Nephron (organoid): ENCODE results near the gene ZNF507.

Experiments used
- H3K27ac Mint-ChIP-seq, 3 experiments: 2 replicates each; pipeline ENCODE4 v1.8.0; 2020; ENCODE audit warnings: mixed read lengths in 3 of 3, mild to moderate bottlenecking in 2 of 3, moderate library complexity in 1 of 3
- H3K27me3 Mint-ChIP-seq: 2 replicates; pipeline ENCODE4 v1.8.0; 2021; ENCODE audit warnings: low read depth, mild to moderate bottlenecking, moderate library complexity, mixed read lengths
- H3K36me3 Mint-ChIP-seq: 2 replicates; pipeline ENCODE4 v1.8.0; 2020; ENCODE audit warnings: low read depth, mixed read lengths
- H3K4me1 Mint-ChIP-seq: 2 replicates; pipeline ENCODE4 v1.8.0; 2020; ENCODE audit warnings: mixed read lengths
- H3K4me3 Mint-ChIP-seq, 3 experiments: 2 replicates each; pipeline ENCODE4 v1.8.0; 2020; ENCODE audit warnings: mild to moderate bottlenecking in 3 of 3, mixed read lengths in 3 of 3, moderate library complexity in 2 of 3
- H3K9me3 Mint-ChIP-seq: 2 replicates; pipeline ENCODE4 v1.8.0; 2020; ENCODE audit warnings: mixed read lengths
- TF ChIP-seq, protein P1 (sequence below), 3 experiments: fragments of 200-600 bp; sonication (generic); IDR thresholded peaks; one replicate each; pipeline ENCODE4 v1.5.0; 2021; ENCODE audit warnings: antibody characterized with exemption in 3 of 3; ENCODE audit not compliant: unreplicated experiment in 3 of 3

The ZNF507 gene

DNA sequence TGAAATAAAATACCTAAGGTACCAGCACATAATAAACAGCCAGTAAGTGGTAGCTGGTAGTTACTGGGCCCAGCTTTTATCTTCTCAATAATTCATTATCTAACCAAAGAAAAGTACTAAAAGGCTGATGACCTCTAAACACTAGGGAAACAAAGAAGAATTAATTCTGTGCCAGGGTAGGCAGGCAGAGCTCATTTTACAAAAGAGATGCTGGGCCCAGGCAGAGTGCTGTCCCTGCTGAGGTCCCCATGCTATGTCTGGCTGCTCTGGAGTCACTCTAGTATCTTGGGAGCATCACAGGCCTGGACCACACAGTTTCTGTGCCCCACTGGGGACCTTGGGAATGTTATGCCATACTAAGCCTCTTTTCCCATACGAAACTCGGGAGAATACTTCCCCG lies 18.2 kb downstream of the ZNF507 start:
- Mint-ChIP-seq H3K4me1 (no peaks in the 10 kb centered on the region), H3K4me3 (no peak overlapping the region)

GRCh38 chr19:32364040-32364439 lies 18.6 kb downstream of the ZNF507 start:
- TF ChIP-seq, protein P1, sequence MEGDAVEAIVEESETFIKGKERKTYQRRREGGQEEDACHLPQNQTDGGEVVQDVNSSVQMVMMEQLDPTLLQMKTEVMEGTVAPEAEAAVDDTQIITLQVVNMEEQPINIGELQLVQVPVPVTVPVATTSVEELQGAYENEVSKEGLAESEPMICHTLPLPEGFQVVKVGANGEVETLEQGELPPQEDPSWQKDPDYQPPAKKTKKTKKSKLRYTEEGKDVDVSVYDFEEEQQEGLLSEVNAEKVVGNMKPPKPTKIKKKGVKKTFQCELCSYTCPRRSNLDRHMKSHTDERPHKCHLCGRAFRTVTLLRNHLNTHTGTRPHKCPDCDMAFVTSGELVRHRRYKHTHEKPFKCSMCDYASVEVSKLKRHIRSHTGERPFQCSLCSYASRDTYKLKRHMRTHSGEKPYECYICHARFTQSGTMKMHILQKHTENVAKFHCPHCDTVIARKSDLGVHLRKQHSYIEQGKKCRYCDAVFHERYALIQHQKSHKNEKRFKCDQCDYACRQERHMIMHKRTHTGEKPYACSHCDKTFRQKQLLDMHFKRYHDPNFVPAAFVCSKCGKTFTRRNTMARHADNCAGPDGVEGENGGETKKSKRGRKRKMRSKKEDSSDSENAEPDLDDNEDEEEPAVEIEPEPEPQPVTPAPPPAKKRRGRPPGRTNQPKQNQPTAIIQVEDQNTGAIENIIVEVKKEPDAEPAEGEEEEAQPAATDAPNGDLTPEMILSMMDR (IDR thresholded peaks at IDR 0.05; ENCODE audit: unreplicated experiment in 3 of 3): no peak
- Mint-ChIP-seq H3K4me1 (no peaks in the 10 kb centered on the region), H3K9me3 (no peaks in the 10 kb centered on the region), H3K27ac (no peak overlapping the region), H3K27me3 (no peaks in the 10 kb centered on the region), H3K36me3 (peaks cover 79% of the 10 kb centered on the region), H3K4me3 (no peak overlapping the region)

More for the DNA sequence above, 18.2 kb downstream of the ZNF507 start:
- Mint-ChIP-seq H3K36me3 (peaks cover 82% of the 10 kb centered on the region), H3K27ac (peak overlapping the region in 1 of 3 experiments; percentile 62), H3K27me3 (no peaks in the 10 kb centered on the region), H3K9me3 (no peaks in the 10 kb centered on the region)
- TF ChIP-seq, protein P1 (IDR thresholded peaks at IDR 0.05; ENCODE audit: unreplicated experiment in 3 of 3): no peak

GRCh38 chr19:32367063-32367462 lies 21.7 kb downstream of the ZNF507 start:
- Mint-ChIP-seq H3K4me1 (no peaks in the 10 kb centered on the region), H3K27me3 (peaks cover 3% of the 10 kb centered on the region), H3K36me3 (peaks cover 87% of the 10 kb centered on the region), H3K4me3 (no peak overlapping the region), H3K27ac (no peak overlapping the region), H3K9me3 (no peaks in the 10 kb centered on the region)
- TF ChIP-seq, protein P1 (IDR thresholded peaks at IDR 0.05; ENCODE audit: unreplicated experiment in 3 of 3): no peak

GRCh38 chr19:32367948-32368536 lies 22.6 kb downstream of the ZNF507 start:
- Mint-ChIP-seq H3K4me3 (no peak overlapping the region), H3K9me3 (no peaks in the 10 kb centered on the region), H3K27me3 (peaks cover 3% of the 10 kb centered on the region), H3K4me1 (peaks cover 4% of the 10 kb centered on the region), H3K27ac (no peak overlapping the region), H3K36me3 (peaks cover 86% of the 10 kb centered on the region)
- TF ChIP-seq, protein P1 (IDR thresholded peaks at IDR 0.05; ENCODE audit: unreplicated experiment in 3 of 3): no peak

GRCh38 chr19:32368787-32369186 lies 23.4 kb downstream of the ZNF507 start:
- TF ChIP-seq, protein P1 (IDR thresholded peaks at IDR 0.05; ENCODE audit: unreplicated experiment in 3 of 3): no peak
- no peaks in the 10 kb centered on the region for H3K9me3 Mint-ChIP-seq
- peaks cover 12% of the 10 kb centered on the region for H3K4me1 Mint-ChIP-seq

More at GRCh38 chr19:32368787-32369186, 23.4 kb downstream of the ZNF507 start:
- H3K4me3 Mint-ChIP-seq: no peak overlapping the region
- no peak overlapping the region for H3K27ac Mint-ChIP-seq
- peaks cover 87% of the 10 kb centered on the region for H3K36me3 Mint-ChIP-seq
- H3K27me3 Mint-ChIP-seq: peaks cover 3% of the 10 kb centered on the region
